Panc1 (cell line): Measurements from ENCODE around the gene IQCN. TPM values are rescaled to one million over a fixed set of nuclear protein-coding genes. Genes with fewer than 3 reads are reported as not detected.

ENCODE experiments used
- ATAC-seq: fragments of 200-7000 bp; cut with Tn5 transposase; 2 replicates; pipeline ENCODE4 v1.9.1; 2020; ENCODE audit warnings: mild to moderate bottlenecking, moderate library complexity
- BruUV-seq: library from RNA; stranded (reverse); fragments of 400-500 nt; replicated peaks from 2 replicates; lab custom pipeline; 2021; lab: Mats Ljungman, UMichigan
- CTCF ChIA-PET: fragments of 300-600 bp; sonication (Branson Sonifier 250); formaldehyde crosslinking; loops from one replicate; lab custom pipeline; 2022; ENCODE audit warnings: antibody characterized with exemption; lab: Charles Lee
- POLR2A ChIA-PET: fragments of 300-600 bp; sonication (Branson Sonifier 250); formaldehyde crosslinking; loops from one replicate; lab custom pipeline; 2022; ENCODE audit warnings: antibody characterized with exemption; lab: Charles Lee
- DNase-seq: peaks from one replicate; pipeline ENCODE4 v3.0.0-alpha.2; 2010; ENCODE audit warnings: low read depth, low spot score
- H3K27ac ChIP-seq: 2 replicates; pipeline ENCODE4 v1.5.1; 2011; ENCODE audit warnings: mild to moderate bottlenecking, low read length, inconsistent platforms
- H3K27me3 ChIP-seq: fragments of 200-500 bp; sonication (Bioruptor generic); 2 replicates; pipeline ENCODE4 v1.6.0; 2014; ENCODE audit warnings: low read length, inconsistent platforms; ENCODE audit not compliant: control insufficient read depth, insufficient read depth
- H3K36me3 ChIP-seq: fragments of 200-500 bp; sonication (Bioruptor generic); 2 replicates; pipeline ENCODE4 v1.5.1; 2014; ENCODE audit warnings: inconsistent platforms, mild to moderate bottlenecking, low read length, moderate library complexity; ENCODE audit not compliant: control insufficient read depth, insufficient read depth
- H3K4me1 ChIP-seq: 2 replicates; pipeline ENCODE4 v1.5.1; 2011; ENCODE audit warnings: inconsistent platforms, mild to moderate bottlenecking, low read length, moderate library complexity; ENCODE audit not compliant: control insufficient read depth, insufficient read depth
- H3K4me3 ChIP-seq, 2 experiments: 2 replicates each; pipeline ENCODE4 v1.5.1; 2011 to 2012; ENCODE audit warnings: low read depth in 2 of 2, low read length in 2 of 2, mild to moderate bottlenecking in 2 of 2, inconsistent platforms in 1 of 2, moderate library complexity in 1 of 2
- H3K9me3 ChIP-seq: fragments of 200-500 bp; sonication (Bioruptor generic); 2 replicates; pipeline ENCODE4 v1.5.1; 2014; ENCODE audit warnings: low read depth, mild to moderate bottlenecking, inconsistent platforms, low read length, moderate library complexity; ENCODE audit not compliant: control insufficient read depth, insufficient read depth
- POLR2AphosphoS5 ChIP-seq: IDR thresholded peaks from 2 replicates; pipeline ENCODE4 v1.6.1; 2012; ENCODE audit warnings: mild to moderate bottlenecking, low read depth, low read length, moderate library complexity
- SIN3A ChIP-seq: IDR thresholded peaks from 2 replicates; pipeline ENCODE4 v1.6.1; 2012; ENCODE audit warnings: low read depth, mild to moderate bottlenecking, low read length, moderate library complexity, borderline replicate concordance; ENCODE audit not compliant: insufficient read depth
- TCF7L2 ChIP-seq: IDR thresholded peaks from 2 replicates; pipeline ENCODE4 v1.6.1; 2011; ENCODE audit warnings: mild to moderate bottlenecking, low read depth, low read length, inconsistent platforms
- in situ Hi-C: cut with HindIII; loops from 2 replicates; pipeline ENCODE4 v1.10.0; 2016; ENCODE audit warnings: low sequenced_read_pairs, low pct_unique_long_range_greater_than_20kb
- intact Hi-C: fragments of 100-400 bp; cut with micrococcal nuclease; formaldehyde crosslinking; loops from one replicate; pipeline ENCODE4 v1.10.0; 2022; ENCODE audit not compliant: unreplicated experiment
- total RNA-seq: library from RNA; stranded (reverse); gene quantifications from one replicate; pipeline ENCODE4 v1.2.1, GENCODE V29; 2021; ENCODE audit not compliant: unreplicated experiment
- TF ChIP-seq, protein P1 (sequence below): fragments of 450-650 bp; IDR thresholded peaks from 2 replicates; pipeline ENCODE4 v1.5.1; 2017; ENCODE audit warnings: mild to moderate bottlenecking
- TF ChIP-seq, protein P2 (sequence below), 2 experiments: IDR thresholded peaks; 2 replicates each; pipeline ENCODE4 v1.6.1; 2011 to 2012; ENCODE audit warnings: low read depth in 2 of 2, control low read depth in 1 of 2, low read length in 1 of 2, mild to moderate bottlenecking in 1 of 2, moderate library complexity in 1 of 2; ENCODE audit not compliant: insufficient read depth in 1 of 2

Gene IQCN
- total RNA-seq, 1 experiment from 2014 or later = 2.5 TPM

DNA sequence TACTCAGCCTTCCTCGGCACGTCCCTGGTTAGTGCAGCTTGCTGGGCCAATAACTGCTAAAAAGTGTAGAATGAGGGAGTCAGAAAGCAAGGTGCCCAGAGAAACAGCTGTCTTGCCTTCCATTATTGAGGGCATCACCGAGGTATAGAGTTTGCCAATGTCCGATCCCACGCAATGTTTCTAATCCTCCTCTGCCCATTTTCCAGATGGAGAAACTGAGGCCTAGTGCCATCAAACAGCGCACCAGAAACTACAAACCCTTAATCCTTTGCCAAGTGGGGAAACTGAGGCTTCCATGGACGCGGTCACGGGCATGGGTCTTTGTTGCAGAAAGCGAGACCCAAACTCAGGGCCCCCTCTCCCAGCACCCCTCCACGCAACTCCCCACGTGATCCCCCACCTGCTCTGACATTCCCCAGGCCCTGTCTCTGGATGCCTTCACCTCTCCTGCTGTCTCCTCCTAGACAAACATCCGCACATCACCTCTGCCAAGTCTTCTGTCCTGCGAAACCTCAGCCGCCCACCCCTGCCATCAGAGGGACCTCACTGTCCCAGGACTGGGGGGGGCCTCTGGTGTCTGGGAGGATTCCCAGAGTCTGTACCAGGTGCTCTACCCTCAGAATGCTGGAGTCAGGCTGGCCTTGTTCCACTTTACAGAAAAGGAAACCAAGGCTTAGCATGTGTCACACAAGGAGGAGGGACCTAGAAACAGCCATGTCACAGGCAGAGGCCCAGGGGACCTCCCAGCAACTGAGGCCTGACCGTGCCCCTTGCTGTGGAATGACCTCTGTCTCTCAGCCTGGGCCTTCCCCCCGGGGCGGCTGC, 47.1 kb downstream of the IQCN start:
- H3K27ac ChIP-seq = no peak overlapping the region
- TF ChIP-seq, protein P1, sequence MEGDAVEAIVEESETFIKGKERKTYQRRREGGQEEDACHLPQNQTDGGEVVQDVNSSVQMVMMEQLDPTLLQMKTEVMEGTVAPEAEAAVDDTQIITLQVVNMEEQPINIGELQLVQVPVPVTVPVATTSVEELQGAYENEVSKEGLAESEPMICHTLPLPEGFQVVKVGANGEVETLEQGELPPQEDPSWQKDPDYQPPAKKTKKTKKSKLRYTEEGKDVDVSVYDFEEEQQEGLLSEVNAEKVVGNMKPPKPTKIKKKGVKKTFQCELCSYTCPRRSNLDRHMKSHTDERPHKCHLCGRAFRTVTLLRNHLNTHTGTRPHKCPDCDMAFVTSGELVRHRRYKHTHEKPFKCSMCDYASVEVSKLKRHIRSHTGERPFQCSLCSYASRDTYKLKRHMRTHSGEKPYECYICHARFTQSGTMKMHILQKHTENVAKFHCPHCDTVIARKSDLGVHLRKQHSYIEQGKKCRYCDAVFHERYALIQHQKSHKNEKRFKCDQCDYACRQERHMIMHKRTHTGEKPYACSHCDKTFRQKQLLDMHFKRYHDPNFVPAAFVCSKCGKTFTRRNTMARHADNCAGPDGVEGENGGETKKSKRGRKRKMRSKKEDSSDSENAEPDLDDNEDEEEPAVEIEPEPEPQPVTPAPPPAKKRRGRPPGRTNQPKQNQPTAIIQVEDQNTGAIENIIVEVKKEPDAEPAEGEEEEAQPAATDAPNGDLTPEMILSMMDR = no peak
- TF ChIP-seq POLR2AphosphoS5 = no peak
- no peak for TF ChIP-seq TCF7L2
- no peak for TF ChIP-seq SIN3A
- TF ChIP-seq, protein P2, sequence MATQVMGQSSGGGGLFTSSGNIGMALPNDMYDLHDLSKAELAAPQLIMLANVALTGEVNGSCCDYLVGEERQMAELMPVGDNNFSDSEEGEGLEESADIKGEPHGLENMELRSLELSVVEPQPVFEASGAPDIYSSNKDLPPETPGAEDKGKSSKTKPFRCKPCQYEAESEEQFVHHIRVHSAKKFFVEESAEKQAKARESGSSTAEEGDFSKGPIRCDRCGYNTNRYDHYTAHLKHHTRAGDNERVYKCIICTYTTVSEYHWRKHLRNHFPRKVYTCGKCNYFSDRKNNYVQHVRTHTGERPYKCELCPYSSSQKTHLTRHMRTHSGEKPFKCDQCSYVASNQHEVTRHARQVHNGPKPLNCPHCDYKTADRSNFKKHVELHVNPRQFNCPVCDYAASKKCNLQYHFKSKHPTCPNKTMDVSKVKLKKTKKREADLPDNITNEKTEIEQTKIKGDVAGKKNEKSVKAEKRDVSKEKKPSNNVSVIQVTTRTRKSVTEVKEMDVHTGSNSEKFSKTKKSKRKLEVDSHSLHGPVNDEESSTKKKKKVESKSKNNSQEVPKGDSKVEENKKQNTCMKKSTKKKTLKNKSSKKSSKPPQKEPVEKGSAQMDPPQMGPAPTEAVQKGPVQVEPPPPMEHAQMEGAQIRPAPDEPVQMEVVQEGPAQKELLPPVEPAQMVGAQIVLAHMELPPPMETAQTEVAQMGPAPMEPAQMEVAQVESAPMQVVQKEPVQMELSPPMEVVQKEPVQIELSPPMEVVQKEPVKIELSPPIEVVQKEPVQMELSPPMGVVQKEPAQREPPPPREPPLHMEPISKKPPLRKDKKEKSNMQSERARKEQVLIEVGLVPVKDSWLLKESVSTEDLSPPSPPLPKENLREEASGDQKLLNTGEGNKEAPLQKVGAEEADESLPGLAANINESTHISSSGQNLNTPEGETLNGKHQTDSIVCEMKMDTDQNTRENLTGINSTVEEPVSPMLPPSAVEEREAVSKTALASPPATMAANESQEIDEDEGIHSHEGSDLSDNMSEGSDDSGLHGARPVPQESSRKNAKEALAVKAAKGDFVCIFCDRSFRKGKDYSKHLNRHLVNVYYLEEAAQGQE (IDR thresholded peaks at IDR 0.05; ENCODE audit: insufficient read depth in 1 of 2, low read depth in 2 of 2, low read length in 1 of 2) = no peak
- ChIA-PET POLR2A (no interaction called here), CTCF (no interaction called here)
- H3K9me3 ChIP-seq = no peaks in the 10 kb centered on the region
- no peaks in the 10 kb centered on the region for H3K36me3 ChIP-seq
- ATAC-seq = no peak
- in situ Hi-C loops (no loop called here), intact Hi-C loops (no loop called here)
- no peak for DNase-seq
- H3K27me3 ChIP-seq = no peaks in the 10 kb centered on the region
- H3K4me3 ChIP-seq = no peak overlapping the region
- H3K4me1 ChIP-seq = no peaks in the 10 kb centered on the region; the same call in 1 of the 2 replicates
- no TSS peak for BruUV-seq

DNA sequence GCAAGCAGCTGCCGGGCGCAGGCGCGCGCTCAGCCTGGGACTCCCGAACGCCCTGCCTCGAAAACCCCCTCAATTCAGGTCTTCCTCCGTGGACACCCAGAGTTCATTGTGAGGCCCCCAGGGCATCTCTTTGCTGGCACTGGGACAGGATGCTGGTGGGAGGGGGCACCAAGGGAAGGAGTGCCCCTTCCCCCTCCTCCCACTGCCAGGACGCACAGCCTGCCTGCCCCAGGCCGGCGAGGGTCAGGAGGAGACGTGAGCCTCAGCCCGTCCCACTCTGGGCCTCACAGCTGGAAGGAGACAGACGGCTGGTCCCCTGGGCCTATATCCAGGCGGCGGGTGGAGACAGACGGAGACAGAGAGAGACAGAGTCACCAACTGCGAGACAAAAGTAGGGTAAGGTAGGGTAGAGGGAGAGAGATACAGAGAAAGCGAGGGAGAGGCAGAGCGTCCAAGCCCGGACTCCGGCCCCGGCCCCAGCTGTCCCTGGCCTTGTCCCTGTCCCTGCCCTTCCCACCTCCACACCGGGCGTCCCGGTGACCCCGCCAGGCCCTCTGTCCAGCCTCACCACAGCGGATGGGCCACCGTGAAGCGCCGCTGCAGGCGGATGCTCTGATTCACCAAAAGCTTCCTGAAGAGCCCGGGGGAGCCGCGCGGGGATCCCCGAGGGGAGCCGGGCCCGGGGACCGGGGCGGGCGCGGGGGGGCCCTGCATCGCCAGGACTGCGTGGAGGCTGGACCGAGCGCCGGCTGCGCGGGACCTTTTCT, 48.4 kb downstream of the IQCN start, which contains the start of gene PDE4C:
TSS of gene PDE4C (minus strand) at position 737 of the 767 bp plus-strand sequence. CDS start at position 714, 23 bp downstream.
- DNase-seq (no peak), ATAC-seq (no peak; the same call in 1 of the 2 replicates)
- intact Hi-C loops (no loop called here), in situ Hi-C loops (no loop called here)
- H3K27ac ChIP-seq = no peak within 1 kb of the TSS; the same call in 1 of the 2 replicates
- CTCF ChIA-PET = interaction anchor here (0.5 to 0.6 kb wide), 3 partner anchors 44 to 346 kb away, joined by 3 to 4 read pairs (median 4); no protein-coding TSS in a partner anchor
- no peak for TF ChIP-seq SIN3A
- TF ChIP-seq, protein P2 (IDR thresholded peaks at IDR 0.05; ENCODE audit: insufficient read depth in 1 of 2, low read depth in 2 of 2, low read length in 1 of 2) = no peak
- no peak for TF ChIP-seq TCF7L2
- TF ChIP-seq, protein P1 = no peak
- TF ChIP-seq POLR2AphosphoS5 = no peak
- no TSS peak for BruUV-seq
- H3K4me3 ChIP-seq = no peak within 1 kb of the TSS
- POLR2A ChIA-PET = no interaction called here
- H3K36me3 ChIP-seq = no peaks in the 10 kb centered on the region
- H3K27me3 ChIP-seq = no peaks in the 10 kb centered on the region
- no peaks in the 10 kb centered on the region for H3K9me3 ChIP-seq
- H3K4me1 ChIP-seq = no peaks in the 10 kb centered on the region; the same call in 1 of the 2 replicates
